Endothelial cell of hepatic sinusoid (primary cell): ENCODE data around the gene CALN1.
"Not testable (repeated sequence)": the region's sequence is repeated elsewhere in the genome, so short reads cannot be mapped to it uniquely, and the experiment has no call there.

ENCODE experiments used
- in situ Hi-C: cut with HindIII; loops from 2 replicates; pipeline ENCODE4 v1.10.0; 2017; ENCODE audit warnings: low sequenced_read_pairs

CALN1 gene

DNA sequence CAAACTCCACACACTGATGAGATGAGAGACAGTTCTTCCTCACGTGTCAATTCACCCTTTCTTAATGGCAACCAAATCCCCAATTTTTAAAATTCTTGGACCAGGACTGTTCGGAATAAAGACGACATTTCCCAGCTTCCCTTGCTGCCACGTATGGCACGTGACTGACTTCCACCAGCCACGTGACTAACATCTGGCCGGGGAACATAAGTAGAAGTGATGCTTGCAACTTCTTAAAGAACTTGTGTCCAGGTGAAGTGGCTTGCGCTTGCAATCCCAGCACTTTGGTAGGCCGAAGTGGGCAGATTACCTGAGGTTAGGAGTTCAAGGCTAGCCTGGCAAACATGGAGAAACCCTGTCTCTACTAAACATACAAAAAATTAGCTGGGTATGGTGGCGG is 405.1 kb downstream of the CALN1 start:
- in situ Hi-C loops: no loop called here

DNA sequence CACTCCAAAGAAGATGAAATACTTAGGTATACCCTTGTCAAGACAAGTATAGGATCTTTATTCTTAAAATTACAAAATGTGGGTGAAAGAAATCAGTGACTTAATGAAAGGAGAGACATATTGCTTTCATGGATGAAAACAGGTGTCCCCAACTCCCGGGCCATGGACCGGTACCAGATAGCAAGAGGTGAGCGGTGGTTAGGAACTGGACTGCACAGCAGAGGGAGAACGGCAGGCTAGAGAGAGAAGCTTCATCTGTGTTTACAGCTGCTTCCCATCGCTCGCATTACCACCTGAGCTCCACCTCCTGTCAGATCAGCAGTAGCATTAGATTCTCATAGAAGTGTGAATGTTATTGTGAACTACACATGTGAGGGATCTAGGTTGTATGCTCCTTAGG is 408.9 kb downstream of the CALN1 start:
- in situ Hi-C loops: no loop called here

DNA sequence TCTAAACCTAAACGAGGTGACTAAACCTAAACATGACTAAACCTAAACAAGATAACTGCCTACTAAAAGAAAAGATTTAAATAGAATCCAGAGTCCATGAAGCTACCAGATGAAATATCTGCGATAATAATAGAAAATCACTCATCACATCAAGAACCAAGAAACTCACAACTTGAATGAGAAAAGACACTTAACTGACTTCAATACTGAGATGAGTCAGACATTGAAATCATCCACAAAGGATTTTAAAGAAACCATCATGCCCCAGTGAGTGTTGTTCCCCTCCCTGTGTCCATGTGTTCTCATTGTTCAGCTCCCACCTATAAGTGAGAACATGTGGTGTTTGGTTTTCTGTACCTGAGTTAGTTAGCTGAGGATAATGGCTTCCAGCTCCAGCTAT is 416.0 kb downstream of the CALN1 start:
- in situ Hi-C loops: no loop called here

DNA sequence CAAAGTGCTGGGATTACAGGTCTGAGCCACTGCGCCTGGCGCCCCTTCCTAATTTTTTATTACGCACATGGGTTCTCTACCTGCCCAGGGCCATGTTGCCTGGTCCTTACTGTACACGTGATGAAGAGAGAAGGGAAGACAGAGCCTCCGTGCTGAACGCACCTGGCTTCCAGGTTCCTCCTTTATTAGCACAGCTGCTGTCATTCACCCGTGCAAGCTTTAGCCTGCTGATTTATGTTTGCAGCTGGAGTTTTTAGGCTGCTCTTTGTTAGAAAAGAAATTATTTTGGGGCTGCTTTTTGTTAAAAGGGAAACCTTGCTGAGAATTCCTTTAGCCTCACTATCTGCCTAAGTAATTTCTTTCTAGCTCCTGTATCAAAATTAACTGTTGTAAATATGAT is 417.0 kb downstream of the CALN1 start:
- in situ Hi-C loops: no loop called here

DNA sequence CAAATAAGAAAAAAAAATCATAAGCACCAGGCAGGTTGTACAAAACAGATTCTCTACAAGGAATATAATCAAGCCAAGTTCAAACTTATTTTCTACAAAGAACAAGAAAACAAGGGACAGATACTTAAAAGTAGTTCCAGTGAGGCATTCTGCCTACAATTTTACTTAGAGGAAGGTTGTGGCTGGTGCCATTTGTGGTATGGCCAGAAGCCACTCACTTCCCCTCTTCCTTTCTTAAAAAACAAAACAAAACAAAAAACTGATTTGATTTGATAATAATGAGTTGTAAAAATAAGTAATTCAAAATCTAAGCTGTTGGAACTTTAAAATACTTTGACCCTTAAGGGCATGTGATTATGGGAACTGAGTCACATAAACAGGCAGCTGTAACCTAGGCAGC is 420.6 kb downstream of the CALN1 start:
- in situ Hi-C loops: no loop called here

DNA sequence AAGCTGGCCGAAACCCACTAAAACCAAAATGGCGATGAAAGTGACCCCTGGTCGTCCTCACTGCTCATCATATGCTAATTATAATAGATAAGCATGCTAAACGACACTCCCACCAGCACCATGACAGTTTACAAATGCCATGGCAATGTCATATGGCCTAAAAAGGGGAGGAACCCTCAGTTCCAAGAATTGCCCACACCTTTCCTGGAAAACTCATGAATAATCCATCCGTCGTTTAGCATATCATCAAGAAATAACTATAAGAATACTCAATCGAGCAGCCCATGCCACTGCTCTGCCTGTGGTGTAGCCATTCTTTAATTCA is 422.0 kb downstream of the CALN1 start:
- in situ Hi-C loops: no loop called here

DNA sequence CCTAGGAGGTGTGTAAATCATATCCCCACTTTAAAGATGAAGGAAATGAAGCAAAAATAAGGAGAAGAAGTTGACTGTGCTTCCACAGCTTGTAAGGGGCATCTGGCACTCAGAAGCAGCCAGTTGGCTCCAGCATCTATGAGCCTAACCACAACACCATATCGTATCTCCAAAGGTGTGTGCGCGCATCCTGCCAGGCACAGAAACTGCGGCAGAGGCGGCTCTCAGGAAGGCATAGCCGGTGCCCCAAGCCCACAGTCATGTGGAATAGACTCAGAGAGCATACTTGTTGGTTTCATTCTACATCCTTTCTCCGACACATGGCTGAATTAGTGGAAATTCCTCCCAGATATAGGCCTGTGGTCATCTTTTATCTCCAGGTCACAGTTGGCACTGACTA is 423.9 kb downstream of the CALN1 start:
- in situ Hi-C loops: no loop called here

DNA sequence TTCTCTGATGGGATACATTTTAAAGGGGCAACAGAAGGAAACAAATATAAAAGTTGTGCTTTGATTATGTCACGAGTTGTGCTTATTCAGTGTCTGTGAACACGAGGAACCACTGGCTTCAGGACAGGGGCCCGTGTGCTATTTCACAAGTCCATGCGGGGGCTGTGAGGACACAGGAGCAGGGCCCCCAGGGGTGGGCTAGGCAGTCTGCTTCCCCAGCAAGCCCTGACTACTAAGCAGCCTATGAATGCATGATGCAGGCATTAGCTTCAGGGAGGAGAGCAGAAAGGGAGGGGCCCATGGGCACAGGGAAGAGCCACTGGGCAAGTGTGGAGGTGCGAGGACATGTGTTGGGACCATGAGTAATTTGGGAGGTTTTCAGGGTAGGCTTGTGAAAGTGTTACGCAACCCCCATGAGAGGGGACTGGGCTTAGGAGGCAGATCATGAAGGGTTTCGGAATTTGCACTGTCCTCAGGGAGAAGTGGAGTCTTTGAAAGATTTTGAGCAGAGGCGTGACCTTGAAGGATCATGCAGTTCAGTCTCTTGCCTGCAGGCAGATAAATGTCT is 424.9 kb downstream of the CALN1 start:
- in situ Hi-C loops: no loop called here

DNA sequence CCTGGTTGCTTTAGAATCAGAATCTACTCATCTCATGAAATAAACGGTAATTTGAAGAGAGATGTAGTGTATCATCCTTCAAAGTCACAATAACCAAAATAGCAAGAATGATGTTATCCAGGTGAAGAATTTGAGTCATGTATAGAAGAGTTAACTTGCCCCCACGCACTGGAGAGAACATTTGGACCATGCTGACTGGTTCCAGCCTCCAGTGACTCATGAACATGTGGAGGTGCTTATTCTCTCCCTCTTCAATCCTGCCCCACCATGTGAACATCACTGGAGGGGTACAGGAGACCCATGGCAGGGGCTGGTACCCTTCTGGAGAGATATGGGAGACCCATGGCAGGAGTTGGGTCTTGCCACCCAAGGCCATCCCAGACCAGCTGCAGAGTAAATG is 427.8 kb downstream of the CALN1 start:
- in situ Hi-C loops: no loop called here

DNA sequence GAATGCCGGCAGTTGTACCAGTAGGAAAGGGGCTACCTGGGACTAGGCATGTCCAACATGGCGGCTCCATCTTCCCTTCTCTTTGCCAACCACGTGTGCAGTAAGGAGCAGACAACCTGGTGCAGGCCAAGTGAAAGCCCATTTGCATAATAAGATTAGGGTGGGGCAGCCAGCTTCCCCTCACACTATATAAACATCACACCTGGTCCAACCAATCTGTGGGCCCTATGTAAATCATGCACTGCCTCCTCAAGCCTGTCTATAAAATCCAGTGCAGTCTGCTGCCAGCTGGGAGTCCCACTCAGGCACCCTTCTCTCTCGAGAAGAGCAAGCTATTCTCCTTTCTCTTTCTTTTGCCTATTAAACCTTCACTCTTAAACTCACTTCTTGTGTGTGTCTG is 429.3 kb downstream of the CALN1 start:
- in situ Hi-C loops: no loop called here

DNA sequence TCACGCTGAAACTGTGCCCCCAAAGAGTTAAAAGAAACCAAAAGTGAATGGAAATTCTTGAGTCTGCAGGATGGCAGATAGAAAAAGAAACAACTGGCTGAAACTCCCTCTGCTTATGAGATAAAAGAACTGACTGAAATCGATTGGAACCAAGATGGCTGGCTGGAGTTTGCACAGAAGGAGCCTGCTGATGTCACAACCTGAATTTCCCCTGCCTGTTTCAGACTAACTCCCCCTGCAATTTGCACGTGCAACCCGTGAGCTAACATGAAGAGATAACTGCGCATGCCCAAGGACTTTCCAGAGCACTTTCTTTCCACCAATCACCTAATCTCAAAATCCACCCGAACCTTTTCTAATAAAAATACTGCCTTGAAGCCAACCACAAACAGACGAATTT is 435.5 kb downstream of the CALN1 start:
- in situ Hi-C loops: no loop called here

DNA sequence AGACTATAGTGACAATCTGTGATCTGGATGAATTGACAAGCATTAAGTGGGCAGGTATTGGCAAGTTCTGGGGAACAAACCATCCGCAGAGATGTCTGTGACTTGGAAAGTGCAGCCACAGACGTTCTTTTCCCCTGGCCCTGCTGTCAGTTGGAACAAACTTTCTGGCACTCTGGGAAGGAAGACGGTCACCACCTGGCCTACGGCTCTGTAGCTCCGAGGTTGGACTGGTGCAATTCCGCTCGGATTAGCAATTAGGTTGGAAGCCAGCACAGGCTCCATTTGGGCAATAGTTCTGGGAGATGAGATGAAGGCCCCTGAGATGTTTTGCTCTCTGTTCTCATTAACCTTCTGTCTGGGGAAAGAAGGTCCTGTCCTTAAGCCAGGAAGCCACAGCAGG is 437.5 kb downstream of the CALN1 start:
- in situ Hi-C loops: no loop called here

DNA sequence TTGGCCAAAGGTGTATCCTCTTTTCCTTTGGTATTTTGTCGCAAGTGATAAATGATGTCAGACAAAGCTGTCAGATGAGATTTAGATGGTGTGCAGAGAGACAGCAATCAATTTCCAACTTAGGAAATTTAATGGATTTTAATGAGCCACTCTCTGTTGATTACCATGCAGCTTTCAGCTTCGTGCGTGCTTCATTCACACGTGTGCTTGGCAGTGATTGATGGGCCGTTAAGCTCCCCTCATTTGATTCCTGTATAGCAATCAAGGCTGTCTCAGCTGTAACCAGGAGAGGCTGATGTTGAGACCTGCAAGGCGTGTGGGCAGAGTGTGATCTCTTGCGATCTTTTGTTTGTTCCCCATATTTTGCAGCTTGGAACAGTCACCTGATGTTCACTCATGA is 439.6 kb downstream of the CALN1 start:
- in situ Hi-C loops: no loop called here

DNA sequence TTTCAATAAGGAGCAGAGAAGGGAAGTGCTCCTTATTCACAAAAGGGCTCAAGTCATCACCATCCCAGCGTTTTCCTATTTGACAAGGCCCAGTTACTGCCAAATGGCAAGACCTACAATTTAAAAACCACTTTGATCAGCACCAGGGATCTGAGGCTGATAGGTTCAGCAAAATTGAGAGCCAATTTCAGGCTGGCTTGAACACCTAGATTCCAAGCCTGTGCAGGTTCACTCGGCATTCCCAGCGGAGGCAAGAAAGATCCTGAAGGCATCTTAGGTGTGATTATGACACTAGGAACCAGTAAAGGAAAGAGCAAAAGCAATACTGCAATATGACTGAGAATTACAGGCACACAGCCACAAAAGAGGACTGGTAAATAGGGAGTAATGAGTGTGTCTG is 441.4 kb downstream of the CALN1 start:
- in situ Hi-C loops: no loop called here

DNA sequence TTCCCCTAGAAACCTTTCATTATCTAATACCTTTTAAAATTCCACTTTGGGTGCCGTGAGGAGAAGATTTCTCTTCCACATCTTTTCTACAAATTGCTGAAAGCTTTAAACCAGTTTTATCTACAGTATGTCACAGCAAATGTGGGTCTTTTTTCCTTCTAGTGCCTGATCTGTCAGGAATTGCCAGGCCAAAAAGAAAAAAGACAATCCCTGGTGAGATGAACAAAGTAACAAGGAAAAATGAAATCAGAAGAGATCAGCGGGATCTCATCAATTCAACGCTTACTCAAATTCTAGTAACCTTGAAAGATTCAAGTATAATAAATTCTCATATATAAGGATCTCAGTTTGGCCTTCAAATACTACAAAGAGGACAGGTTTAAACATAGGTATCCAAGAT is 449.5 kb downstream of the CALN1 start:
- in situ Hi-C loops: no loop called here

DNA sequence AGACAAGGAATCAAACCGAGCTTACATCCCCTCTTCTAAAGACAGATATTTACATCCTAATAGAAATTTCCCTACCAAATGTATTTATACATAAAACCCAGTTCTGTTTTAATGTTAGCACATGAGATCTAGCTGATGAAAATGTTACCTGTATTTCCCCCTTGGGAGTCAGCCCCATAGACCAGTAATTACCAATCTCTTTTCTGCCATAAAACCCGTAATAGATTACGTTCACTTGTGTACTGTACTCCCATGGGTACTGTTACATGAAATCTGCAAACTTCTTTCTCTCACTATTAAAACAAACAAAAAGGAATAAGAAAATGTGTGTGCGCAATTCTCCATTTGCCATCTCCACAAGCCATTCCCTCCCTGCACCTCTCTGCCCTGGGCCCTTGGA is 450.9 kb downstream of the CALN1 start:
- in situ Hi-C loops: no loop called here

DNA sequence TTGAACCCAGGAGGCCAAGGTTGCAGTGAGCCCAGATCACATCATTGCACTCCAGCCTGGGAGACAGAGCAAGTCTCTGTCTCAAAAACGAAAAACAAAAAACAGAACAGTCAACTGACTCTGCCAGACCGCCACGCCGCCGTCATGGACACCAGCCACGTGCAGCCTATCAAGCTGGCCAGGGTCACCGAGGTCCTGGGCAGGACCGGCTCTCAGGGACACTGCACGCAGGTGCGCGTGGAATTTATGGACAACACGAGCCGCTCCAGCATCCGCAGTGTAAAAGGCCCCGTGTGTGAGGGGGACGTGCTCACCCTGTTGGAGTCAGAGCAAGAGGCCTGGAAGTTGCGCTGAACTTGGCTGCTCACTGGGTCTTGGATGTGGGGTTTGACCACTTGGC is 470.0 kb downstream of the CALN1 start:
- in situ Hi-C loops: no loop called here

DNA sequence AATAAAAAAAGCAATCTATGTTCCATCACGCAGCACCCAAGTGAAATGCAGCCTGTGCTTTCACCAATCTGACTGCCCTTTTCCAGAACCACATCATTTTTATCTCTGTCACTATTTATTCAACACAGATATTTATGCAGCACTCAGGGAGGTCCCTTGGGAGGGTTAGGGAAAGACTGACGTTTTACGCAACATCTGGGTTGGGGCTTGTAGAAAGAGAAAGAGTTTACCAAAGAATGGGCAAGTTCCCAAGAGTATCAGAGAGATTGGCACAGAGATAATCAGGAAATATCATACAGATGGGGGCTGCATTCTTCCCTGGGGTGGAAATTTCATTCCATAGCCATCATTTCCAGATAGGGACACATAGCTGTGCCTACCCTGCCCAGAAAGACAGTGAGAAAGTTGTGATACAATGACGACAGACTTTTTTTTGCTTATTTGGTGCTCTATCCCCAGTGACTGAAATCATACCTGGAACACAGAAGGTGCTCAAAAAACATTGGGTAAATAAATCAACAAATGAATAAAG is 474.2 kb downstream of the CALN1 start:
- in situ Hi-C loops: no loop called here

DNA sequence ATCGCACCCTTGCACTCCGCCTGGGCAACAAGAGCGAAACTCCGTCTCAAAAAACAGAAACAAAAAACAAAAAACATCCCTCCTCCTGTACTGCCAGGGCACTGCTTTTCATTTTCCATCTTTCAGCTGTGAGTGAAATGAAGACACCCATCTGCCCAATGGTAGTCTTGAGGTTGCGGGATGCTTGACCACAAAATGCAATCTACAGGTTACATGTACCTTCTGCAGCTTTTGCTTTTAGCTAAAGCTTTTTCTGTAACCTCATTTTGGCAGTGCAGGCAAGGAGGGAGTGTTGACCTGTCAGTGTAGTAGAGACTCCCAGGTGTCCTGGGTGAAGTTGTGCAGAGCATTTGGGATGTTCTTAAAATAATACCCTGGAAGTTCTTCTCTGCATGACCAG is 476.5 kb downstream of the CALN1 start:
- in situ Hi-C loops: no loop called here

DNA sequence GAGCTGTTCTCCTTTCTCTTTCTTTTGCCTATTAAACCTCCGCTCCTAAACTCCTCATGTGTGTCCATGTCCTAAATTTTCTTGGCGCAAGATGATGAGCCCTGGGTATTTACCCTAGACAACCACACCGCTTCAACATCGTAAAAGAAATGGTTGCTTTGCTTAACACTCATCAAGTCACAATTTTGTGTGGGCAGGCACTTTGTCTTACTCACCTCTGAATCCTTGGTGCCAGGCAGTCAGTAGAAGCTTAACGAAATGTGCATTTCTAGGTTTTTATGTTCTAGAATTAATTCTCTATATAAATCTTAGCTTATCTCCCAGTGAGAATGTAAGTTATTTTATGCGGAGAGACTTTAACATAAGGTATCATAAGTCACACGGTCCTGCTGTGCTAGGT is 478.7 kb downstream of the CALN1 start:
- in situ Hi-C loops: no loop called here

DNA sequence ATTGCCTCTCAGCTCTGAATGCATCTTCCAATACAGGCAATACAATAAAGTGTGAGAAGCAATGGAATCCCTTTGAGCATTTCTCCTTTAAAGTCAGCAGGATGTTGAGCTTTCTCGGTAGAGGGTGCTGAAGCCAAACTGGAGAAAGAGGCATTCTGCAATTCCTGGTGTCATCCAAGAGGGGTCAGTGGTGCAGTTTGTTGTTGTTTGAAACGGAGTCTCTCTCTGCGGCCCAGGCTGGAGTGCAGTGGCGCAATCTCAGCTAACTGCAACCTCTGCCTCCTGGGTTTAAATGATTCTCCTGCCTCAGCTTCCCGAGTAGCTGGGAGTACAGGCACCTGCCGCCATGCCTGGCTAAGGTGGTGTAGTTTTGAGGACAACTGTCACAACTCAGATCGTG is 486.5 kb downstream of the CALN1 start:
- in situ Hi-C loops: no loop called here

DNA sequence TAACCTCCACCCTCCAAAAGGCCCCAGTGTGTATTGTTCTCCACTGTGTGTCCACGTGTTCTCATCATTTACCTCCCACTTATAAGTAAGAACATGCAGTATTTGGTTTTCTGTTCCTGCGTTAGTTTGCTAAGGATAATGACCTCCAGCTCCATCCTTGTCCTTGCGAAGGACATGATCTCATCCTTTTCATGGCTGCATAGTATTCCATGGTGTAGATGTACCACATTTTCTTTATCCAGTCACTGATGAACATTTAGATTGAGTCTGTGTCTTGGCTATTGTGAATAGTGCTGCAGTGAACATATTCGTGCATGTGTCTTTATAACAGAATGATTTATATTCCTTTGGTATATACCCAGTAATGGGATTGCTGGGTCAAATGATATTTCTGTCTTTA is 497.9 kb downstream of the CALN1 start:
- in situ Hi-C loops: not testable (repeated sequence)

DNA sequence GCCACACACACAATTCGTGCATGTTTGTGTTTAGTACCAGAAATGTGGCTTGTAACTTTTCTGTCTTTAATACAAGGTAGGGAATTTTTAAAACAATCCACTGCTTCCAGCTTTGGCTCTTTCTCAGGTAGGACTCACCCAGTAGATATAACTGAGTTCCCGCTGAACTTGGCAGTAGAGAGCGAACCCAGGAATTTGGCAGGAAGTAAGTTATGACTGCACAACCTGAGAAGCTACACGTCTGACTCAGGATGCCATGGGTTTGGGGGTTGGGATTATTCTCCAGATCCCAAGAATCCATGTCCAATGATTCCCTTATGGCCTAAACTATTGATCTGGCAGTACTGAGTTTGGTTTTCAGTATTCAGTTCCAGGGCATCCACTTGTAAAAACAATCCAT is 499.7 kb downstream of the CALN1 start:
- in situ Hi-C loops: no loop called here

DNA sequence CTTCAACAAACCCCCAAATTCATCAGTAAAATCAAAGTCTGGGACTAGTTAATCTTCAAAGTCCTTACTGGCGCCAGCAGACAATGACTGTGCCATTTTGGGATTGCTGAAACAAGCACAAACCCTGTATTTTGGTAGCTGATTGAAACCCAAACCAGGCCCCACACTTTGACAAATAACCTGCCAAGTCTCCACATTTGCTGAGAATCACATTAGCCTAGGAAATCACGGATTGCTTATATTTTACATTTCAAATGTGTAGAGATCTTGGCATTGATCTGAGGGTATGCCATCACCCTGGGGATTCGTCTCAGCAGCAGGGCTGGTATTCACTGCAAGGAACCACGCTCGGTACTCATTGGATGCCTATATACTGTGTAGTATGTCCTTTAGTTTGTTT is 501.1 kb downstream of the CALN1 start:
- in situ Hi-C loops: no loop called here
